Thoracic aorta (tissue), 2 donors: ENCODE data around the gene PHF21B. TPM values are rescaled to one million over a fixed set of nuclear protein-coding genes. Genes with fewer than 3 reads are reported as not detected.

ENCODE experiments used
- ATAC-seq: fragments of 150-250 bp; one replicate; pipeline ENCODE4 v1.8.0; 2017; ENCODE audit warnings: low read depth; ENCODE audit not compliant: insufficient number of reproducible peaks, low FRiP score
- DNase-seq: peaks from one replicate; pipeline ENCODE4 v3.0.0-alpha.2; 2020; ENCODE audit warnings: low spot score
- H3K27ac ChIP-seq, 2 donors: fragments of 200-600 bp; sonication (generic); 1 replicate in 1 of 2; 2 replicates in 1 of 2; pipeline ENCODE4 v1.5.1; 2016; ENCODE audit warnings: mild to moderate bottlenecking in 2 of 2, moderate library complexity in 2 of 2
- H3K27me3 ChIP-seq: fragments of 200-600 bp; sonication (generic); replicated peaks from 2 replicates; pipeline ENCODE4 v1.6.0; 2016; ENCODE audit warnings: mild to moderate bottlenecking; ENCODE audit not compliant: insufficient read depth
- H3K36me3 ChIP-seq: fragments of 200-600 bp; sonication (generic); one replicate; pipeline ENCODE4 v1.5.1; 2016
- H3K4me1 ChIP-seq, 2 donors: fragments of 200-600 bp; sonication (generic); 1 replicate in 1 of 2; 2 replicates in 1 of 2; pipeline versions ENCODE4 v1.5.1 to v1.6.0; 2016; ENCODE audit warnings: low read depth in 2 of 2, mild to moderate bottlenecking in 1 of 2; ENCODE audit not compliant: control insufficient read depth in 1 of 2
- H3K4me3 ChIP-seq: fragments of 200-600 bp; sonication (generic); 2 replicates; pipeline ENCODE4 v1.5.1; 2016; ENCODE audit warnings: mild to moderate bottlenecking
- H3K9me3 ChIP-seq: fragments of 200-600 bp; sonication (generic); 2 replicates; pipeline ENCODE4 v1.5.1; 2016
- total RNA-seq, 2 donors: library from RNA; depleted of rRNA; stranded (reverse); fragments of >200 nt; gene quantifications; one replicate each; pipeline versions ENCODE4 v1.1.0 to v1.2.3, GENCODE V29; 2016
- TF ChIP-seq, protein P1 (sequence below): fragments of 200-600 bp; sonication (generic); IDR thresholded peaks from one replicate; pipeline ENCODE4 v1.5.1; 2019; ENCODE audit warnings: antibody characterized with exemption

The PHF21B gene
- total RNA-seq, 2 donors from 2014 or later: 2.1 TPM; not detected in 1

DNA sequence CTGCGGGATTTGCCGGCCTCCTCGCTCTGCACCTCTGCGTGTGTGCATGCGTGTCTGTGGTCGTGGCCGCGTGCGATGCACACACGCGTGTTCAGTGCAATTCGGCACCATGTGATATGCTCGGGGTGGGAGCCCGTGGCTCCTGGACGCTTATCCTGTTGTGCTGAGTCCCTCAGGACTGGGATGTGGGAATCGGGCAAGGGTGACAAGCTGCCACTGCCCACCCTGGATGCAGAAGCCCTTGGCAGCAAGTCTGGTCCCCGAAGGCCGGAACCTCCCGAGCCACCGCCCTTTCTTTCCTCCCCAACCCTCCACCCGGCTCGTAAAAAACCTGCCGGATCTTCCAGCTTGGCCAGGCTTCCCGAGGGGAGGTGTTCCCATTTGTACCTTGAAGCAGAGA lies 128.2 kb downstream of the PHF21B start:
- no peak overlapping the region for H3K27ac ChIP-seq
- DNase-seq (no peak), ATAC-seq (no peak)
- H3K9me3 ChIP-seq: no peaks in the 10 kb centered on the region
- no peaks in the 10 kb centered on the region for H3K36me3 ChIP-seq
- TF ChIP-seq, protein P1, sequence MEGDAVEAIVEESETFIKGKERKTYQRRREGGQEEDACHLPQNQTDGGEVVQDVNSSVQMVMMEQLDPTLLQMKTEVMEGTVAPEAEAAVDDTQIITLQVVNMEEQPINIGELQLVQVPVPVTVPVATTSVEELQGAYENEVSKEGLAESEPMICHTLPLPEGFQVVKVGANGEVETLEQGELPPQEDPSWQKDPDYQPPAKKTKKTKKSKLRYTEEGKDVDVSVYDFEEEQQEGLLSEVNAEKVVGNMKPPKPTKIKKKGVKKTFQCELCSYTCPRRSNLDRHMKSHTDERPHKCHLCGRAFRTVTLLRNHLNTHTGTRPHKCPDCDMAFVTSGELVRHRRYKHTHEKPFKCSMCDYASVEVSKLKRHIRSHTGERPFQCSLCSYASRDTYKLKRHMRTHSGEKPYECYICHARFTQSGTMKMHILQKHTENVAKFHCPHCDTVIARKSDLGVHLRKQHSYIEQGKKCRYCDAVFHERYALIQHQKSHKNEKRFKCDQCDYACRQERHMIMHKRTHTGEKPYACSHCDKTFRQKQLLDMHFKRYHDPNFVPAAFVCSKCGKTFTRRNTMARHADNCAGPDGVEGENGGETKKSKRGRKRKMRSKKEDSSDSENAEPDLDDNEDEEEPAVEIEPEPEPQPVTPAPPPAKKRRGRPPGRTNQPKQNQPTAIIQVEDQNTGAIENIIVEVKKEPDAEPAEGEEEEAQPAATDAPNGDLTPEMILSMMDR: no peak
- H3K4me3 ChIP-seq: no peak overlapping the region
- no peaks in the 10 kb centered on the region for H3K4me1 ChIP-seq
- no peaks in the 10 kb centered on the region for H3K27me3 ChIP-seq

DNA sequence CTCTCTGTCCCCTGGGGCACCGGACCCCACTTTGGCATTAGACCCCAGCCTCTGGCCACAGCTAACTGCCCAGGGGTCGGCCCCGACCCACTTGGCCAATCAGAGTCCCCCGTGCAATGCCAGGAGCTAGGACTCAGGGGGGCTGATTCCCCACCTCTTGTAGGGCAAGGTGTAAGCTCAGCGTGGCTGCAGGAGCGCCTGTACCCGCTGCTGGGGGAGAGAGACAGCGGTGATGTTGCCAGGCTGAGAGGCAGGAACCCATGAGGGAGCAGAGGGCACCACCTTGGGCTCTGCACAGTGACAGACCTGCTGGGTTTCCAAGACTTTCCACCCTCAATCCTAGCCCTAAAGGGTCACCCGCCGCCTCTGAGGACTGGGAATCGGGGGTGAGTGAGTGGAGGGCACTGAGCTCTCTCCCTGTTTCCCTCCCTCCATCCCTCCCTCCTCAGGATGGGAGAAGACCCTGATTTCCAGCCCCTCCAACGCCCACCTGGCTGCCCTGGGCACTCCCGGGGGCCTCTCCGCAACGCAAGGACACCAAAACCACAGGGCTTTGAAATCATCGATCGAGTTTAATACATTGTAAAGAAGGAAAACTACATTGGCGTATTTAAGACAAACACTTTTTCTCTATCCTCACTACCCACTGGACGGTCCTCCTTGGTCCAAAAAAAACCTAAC lies 129.1 kb downstream of the PHF21B start:
- Histone ChIP-seq H3K4me3 (no peak overlapping the region), H3K27me3 (no peaks in the 10 kb centered on the region), H3K4me1 (no peaks in the 10 kb centered on the region), H3K27ac (no peak overlapping the region), H3K9me3 (no peaks in the 10 kb centered on the region), H3K36me3 (no peaks in the 10 kb centered on the region)
- TF ChIP-seq, protein P1: no peak
- DNase-seq: no peak
- no peak for ATAC-seq

DNA sequence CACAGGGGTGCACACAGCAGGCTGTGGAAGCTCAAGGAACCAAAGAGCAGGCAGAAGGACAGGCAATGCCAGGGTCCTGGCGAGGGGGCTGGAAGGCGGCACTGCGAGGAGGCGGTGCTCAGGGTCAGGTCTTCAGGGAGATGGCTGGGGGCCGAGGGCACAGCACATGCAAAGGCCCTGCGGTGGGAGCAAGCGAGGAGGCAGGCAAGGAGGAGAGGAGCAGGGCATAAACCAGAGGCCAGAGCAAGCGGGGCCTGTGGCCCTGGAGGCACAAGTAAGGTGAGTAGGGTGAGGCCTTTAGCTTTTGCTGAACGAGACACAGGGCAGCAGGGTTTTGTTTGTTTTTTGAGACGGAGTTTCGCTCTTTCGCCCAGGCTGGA lies 130.5 kb downstream of the PHF21B start:
- Histone ChIP-seq H3K9me3 (no peaks in the 10 kb centered on the region), H3K4me1 (no peaks in the 10 kb centered on the region), H3K36me3 (no peaks in the 10 kb centered on the region), H3K4me3 (no peak overlapping the region), H3K27me3 (no peaks in the 10 kb centered on the region), H3K27ac (no peak overlapping the region)
- ATAC-seq (no peak), DNase-seq (no peak)
- TF ChIP-seq, protein P1: no peak

DNA sequence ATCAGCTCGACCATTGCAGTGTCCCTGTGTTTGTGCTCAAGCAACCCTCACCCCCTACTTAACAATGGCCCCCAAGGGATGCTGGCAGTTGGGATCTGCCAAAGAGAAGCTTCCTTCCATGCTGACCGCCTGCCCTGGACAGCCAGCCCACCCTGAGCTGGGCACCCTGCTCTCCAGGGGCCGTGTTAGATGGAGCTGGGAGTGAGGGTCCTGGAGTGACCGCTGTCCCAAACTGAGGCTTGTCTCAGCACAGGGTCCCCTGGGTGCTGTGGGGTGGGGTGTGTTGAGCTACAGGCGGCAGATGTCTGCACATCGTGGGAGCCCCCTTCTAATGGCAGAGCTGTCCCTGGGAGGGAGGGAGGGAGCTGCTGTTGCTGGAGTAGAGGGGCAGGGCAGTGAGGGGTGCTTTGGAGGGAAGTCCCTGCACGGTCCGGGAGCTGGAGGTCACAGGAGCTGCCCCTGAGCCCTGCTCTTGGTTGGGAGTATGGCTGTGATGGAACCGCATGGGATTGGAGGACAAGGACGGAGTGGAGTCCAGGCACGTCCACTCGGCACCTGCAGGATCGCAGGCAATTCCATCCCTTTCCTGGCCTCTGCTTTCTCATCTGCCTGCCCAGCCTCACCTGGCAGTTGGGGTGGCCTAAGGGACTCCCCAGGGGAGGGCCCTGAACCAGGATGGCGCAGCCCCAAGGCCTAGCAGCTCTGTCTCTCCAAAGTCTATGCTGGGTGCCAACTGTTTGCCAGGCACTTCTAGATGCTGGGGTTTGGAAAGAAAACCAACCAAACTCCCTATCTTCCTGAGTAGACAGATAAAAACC lies 131.1 kb downstream of the PHF21B start:
- Histone ChIP-seq H3K9me3 (no peaks in the 10 kb centered on the region), H3K4me1 (no peaks in the 10 kb centered on the region), H3K4me3 (no peak overlapping the region), H3K27me3 (no peaks in the 10 kb centered on the region), H3K36me3 (no peaks in the 10 kb centered on the region), H3K27ac (no peak overlapping the region)
- DNase-seq: no peak
- no peak for ATAC-seq
- TF ChIP-seq, protein P1: no peak

DNA sequence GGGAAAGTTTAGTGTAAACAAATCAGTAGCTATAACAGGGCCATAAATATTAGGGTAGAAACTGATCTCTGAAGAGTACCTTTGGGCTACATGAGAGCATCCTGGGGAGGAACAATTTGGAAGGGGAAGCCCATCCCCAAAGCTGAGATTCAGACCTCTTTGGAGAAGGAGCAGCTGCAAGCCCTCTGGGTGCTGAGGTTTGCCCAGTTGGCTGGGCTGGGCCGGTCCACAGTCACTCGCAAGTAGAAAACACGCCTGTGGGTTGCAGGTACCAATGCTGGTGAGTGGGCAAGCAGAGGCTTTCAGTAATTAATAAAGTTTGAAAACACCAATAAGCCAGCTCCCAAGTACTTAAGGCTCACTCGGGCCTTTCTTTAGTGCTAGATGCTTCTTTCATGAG lies 132.9 kb downstream of the PHF21B start:
- TF ChIP-seq, protein P1: no peak
- ATAC-seq (no peak), DNase-seq (no peak)
- Histone ChIP-seq H3K4me1 (no peaks in the 10 kb centered on the region), H3K27me3 (no peaks in the 10 kb centered on the region), H3K9me3 (no peaks in the 10 kb centered on the region), H3K36me3 (no peaks in the 10 kb centered on the region), H3K4me3 (no peak overlapping the region), H3K27ac (no peak overlapping the region)
